Measurements from ENCODE around the gene SPC24. TPM values are rescaled to one million over a fixed set of nuclear protein-coding genes. Genes with fewer than 3 reads are reported as not detected.

Gene SPC24
- total and polyA plus RNA-seq, 2 donors (not counting 3 experiments of a cell fraction or from before 2014, with no cell fraction given) = 19.8 to 70.0 TPM

GRCh38 chr19:11197291-11198174 lies 42.0 kb upstream of the SPC24 start, which contains the start of gene KANK2:
TSS of gene KANK2 (minus strand) at chr19:11197545. CDS start at chr19:11194511, 3,034 bp downstream.
- Histone ChIP-seq H3K27ac (ENCODE audit: insufficient read depth, low read depth, low read length) (peak within 1 kb of the TSS; percentile 71), H3K79me2 (ENCODE audit: control insufficient read depth, insufficient read depth, low read length) (peaks cover 33% of the 10 kb centered on the region), H3K4me2 (ENCODE audit: insufficient read depth, low read length) (peak within 1 kb of the TSS; percentile 59), H3K4me1 (ENCODE audit: control insufficient read depth, extremely low read depth, insufficient read depth, low read length) (peaks cover 19% of the 10 kb centered on the region), H3K4me3 (replicated peaks in 1 of 3; ENCODE audit: insufficient read depth in 1 of 3, low read depth in 1 of 3, low read length in 3 of 3) (peak within 1 kb of the TSS; percentile 52 to 87 (median 69)), H3K9ac (replicated peaks; ENCODE audit: extremely low read depth, insufficient read depth, low read length) (peak within 1 kb of the TSS; percentile 81), H4K20me1 (replicated peaks; ENCODE audit: control insufficient read depth, extremely low read depth, insufficient read depth, low read length) (no peaks in the 10 kb centered on the region), H2AFZ (ENCODE audit: low read depth, low read length) (peak within 1 kb of the TSS; percentile 34), H3K36me3 (ENCODE audit: control insufficient read depth in 2 of 2, extremely low read depth in 1 of 2, insufficient read depth in 2 of 2, low read length in 2 of 2) (peaks cover 10 to 38% of the 10 kb centered on the region in 2 experiments), H3K9me1 (replicated peaks; ENCODE audit: control insufficient read depth, extremely low read depth, insufficient read depth, low read length) (no peaks in the 10 kb centered on the region), H3K27me3 (ENCODE audit: control insufficient read depth in 2 of 2, insufficient read depth in 2 of 2, low read length in 2 of 2) (no peaks in the 10 kb centered on the region), H3K9me3 (replicated peaks; ENCODE audit: control insufficient read depth, insufficient read depth, low read length) (no peaks in the 10 kb centered on the region)
- TF ChIP-seq POLR2AphosphoS5 (IDR thresholded peaks at IDR 0.05; ENCODE audit: insufficient read depth, low read depth, low read length) = peak; percentile 68
- TF ChIP-seq GATA2 (IDR thresholded peaks at IDR 0.05; ENCODE audit: insufficient read depth, insufficient read length, low read depth, low read length) = no peak
- TF ChIP-seq EZH2 (IDR thresholded peaks at IDR 0.05; ENCODE audit: borderline replicate concordance, low read depth, low read length, severe bottlenecking) = no peak
- TF ChIP-seq POLR2A (IDR thresholded peaks at IDR 0.05; ENCODE audit: low read depth, low read length) = peak; percentile 84
- dilution Hi-C loops (cut with MboI; ENCODE audit: extremely low pct_ligation_motif_present, low sequenced_read_pairs) = no loop called here
- CTCF ChIA-PET = interaction anchor here (1.0 to 2.2 kb wide), 5 partner anchors 10 to 162 kb away, joined by 3 to 17 read pairs (median 5); no protein-coding TSS in a partner anchor
- intact Hi-C loops (cut with micrococcal nuclease) = loop anchor here (1.0 to 2.0 kb wide), 3 partner anchors 19 to 55 kb away; no protein-coding TSS in a partner anchor
- FAIRE-seq (peak; percentile 81), DNase-seq (ENCODE audit: low read depth, low spot score) (peak; percentile 71)
- no TSS peak for BruUV-seq (replicated peaks)
- POLR2A ChIA-PET = interaction anchor here (0.6 kb wide), 1 partner anchor 72 kb away, joined by 3 read pairs; no protein-coding TSS in a partner anchor

All from endothelial cell of umbilical vein (primary cell).